ENCODE measurements around the gene UTP11. TPM values are rescaled to one million over a fixed set of nuclear protein-coding genes. Genes with fewer than 3 reads are reported as not detected.

UTP11 gene
- total RNA-seq, 1 donor from 2014 or later, result 16.5 TPM

DNA sequence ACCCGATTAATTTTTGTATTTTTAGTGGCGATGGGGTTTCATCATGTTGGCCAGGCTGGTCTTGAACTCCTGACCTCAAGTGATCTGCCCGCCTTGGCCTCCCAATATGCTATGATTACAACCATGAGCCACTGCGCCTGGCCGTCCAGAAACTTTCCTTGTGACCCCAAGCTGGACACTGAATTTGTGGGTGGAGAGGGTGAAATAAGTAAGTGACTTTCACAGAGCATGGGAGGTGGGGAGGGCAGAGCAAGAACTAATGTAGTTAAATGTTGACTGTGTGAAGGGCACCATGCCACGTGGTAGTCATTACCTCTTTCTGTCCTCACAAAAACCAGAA, 2.7 kb upstream of the UTP11 start:
- Histone ChIP-seq H3K36me3 (no peaks in the 10 kb centered on the region), H3K4me3 (no peak overlapping the region), H3K27me3 (no peaks in the 10 kb centered on the region), H3K4me1 (peaks cover 13 to 19% of the 10 kb centered on the region in 2 donors), H3K9me3 (no peaks in the 10 kb centered on the region), H3K27ac (peak overlapping the region; percentile 56 to 73)
- TF ChIP-seq, protein P1, sequence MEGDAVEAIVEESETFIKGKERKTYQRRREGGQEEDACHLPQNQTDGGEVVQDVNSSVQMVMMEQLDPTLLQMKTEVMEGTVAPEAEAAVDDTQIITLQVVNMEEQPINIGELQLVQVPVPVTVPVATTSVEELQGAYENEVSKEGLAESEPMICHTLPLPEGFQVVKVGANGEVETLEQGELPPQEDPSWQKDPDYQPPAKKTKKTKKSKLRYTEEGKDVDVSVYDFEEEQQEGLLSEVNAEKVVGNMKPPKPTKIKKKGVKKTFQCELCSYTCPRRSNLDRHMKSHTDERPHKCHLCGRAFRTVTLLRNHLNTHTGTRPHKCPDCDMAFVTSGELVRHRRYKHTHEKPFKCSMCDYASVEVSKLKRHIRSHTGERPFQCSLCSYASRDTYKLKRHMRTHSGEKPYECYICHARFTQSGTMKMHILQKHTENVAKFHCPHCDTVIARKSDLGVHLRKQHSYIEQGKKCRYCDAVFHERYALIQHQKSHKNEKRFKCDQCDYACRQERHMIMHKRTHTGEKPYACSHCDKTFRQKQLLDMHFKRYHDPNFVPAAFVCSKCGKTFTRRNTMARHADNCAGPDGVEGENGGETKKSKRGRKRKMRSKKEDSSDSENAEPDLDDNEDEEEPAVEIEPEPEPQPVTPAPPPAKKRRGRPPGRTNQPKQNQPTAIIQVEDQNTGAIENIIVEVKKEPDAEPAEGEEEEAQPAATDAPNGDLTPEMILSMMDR (IDR thresholded peaks at IDR 0.05), result no peak
- intact Hi-C loops (cut with DNase I), result loop anchor here (5.0 to 10.0 kb wide), 4 partner anchors 318 to 1555 kb away; partner anchors contain the start of genes CDCA8, DNALI1, OSCP1 and RRAGC
- DNase-seq (ENCODE audit: low spot score in 2 of 2), result no peak

- peak overlapping the region; percentile 88 to 94 for H3K27ac ChIP-seq
- intact Hi-C loops (cut with DNase I), result loop anchor here (2.0 to 10.0 kb wide), 6 partner anchors 22 to 1558 kb away; partner anchors contain the start of genes DNALI1, INPP5B, OSCP1 and POU3F1
- no peaks in the 10 kb centered on the region for H3K9me3 ChIP-seq
- no peak for DNase-seq (ENCODE audit: low spot score in 2 of 2)
- H3K27me3 ChIP-seq, result no peaks in the 10 kb centered on the region
- H3K4me3 ChIP-seq, result peak overlapping the region; percentile 75 to 79
- peaks cover 13 to 31% of the 10 kb centered on the region in 2 donors for H3K4me1 ChIP-seq
- H3K36me3 ChIP-seq, result peaks cover 7 to 22% of the 10 kb centered on the region in 2 donors
- TF ChIP-seq, protein P1 (IDR thresholded peaks at IDR 0.05), result no peak
These were observed 691 bp downstream of the UTP11 start for GRCh38 chr1:38013227-38013622.

GRCh38 chr1:38014171-38014570, 1.6 kb downstream of the UTP11 start:
- H3K4me1 ChIP-seq, result peaks cover 13 to 31% of the 10 kb centered on the region in 2 donors
- no peaks in the 10 kb centered on the region for H3K27me3 ChIP-seq
- TF ChIP-seq, protein P1 (IDR thresholded peaks at IDR 0.05), result no peak
- no peak for DNase-seq (ENCODE audit: low spot score in 2 of 2)
- peaks cover 16 to 32% of the 10 kb centered on the region in 2 donors for H3K36me3 ChIP-seq
- peak overlapping the region in 1 of 2 donors; percentile 75 for H3K4me3 ChIP-seq
- intact Hi-C loops (cut with DNase I), result loop anchor here (10.0 kb wide), 3 partner anchors 459 to 1559 kb away; partner anchors contain the start of genes DNALI1, OSCP1, RRAGC and SNIP1
- H3K9me3 ChIP-seq, result no peaks in the 10 kb centered on the region
- peak overlapping the region in 1 of 2 donors; percentile 88 for H3K27ac ChIP-seq

DNA sequence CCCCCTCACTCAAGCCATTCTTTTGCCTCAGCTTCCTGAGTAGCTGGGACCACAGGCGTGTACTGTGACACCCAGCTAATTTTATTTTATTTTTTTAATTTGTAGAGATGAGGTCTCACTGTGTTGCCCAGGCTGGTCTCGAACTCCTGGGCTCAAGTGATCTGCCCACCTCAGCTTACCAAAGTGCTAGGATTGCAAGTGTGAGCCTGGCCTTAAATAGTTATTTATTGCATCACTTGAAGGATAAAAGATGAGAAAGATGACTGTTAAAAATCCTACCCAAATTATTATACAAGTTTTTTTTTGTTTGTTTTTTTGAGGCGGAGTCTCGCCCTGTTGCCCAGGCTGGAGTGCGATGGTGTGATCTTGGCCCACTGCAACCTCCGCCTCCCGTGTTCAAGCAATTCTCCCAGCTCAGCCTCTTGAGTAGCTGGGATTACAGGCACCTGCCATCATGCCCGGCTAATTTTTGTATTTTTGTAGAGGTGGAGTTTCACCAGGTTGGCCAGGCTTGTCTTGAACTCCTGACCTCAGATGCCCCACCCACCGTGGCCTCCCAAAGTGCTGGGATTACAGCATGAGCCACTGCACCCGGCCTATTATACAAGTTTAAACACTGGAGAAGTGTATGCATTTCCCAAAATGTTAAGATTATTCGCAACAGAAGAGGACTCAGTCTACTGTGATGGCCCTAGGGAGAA, 2.3 kb downstream of the UTP11 start:
- no peaks in the 10 kb centered on the region for H3K27me3 ChIP-seq
- peaks cover 13 to 31% of the 10 kb centered on the region in 2 donors for H3K4me1 ChIP-seq
- TF ChIP-seq, protein P1 (IDR thresholded peaks at IDR 0.05), result no peak
- no peaks in the 10 kb centered on the region for H3K9me3 ChIP-seq
- peaks cover 23 to 39% of the 10 kb centered on the region in 2 donors for H3K36me3 ChIP-seq
- intact Hi-C loops (cut with DNase I), result loop anchor here (5.0 to 10.0 kb wide), 4 partner anchors 38 to 1560 kb away; partner anchors contain the start of genes DNALI1, OSCP1, RRAGC and SNIP1
- no peak overlapping the region for H3K4me3 ChIP-seq
- peak overlapping the region in 1 of 2 donors; percentile 61 for H3K27ac ChIP-seq
- no peak for DNase-seq (ENCODE audit: low spot score in 2 of 2)

GRCh38 chr1:38015978-38016725, 3.6 kb downstream of the UTP11 start:
- Histone ChIP-seq H3K36me3 (peaks cover 36 to 52% of the 10 kb centered on the region in 2 donors), H3K9me3 (no peaks in the 10 kb centered on the region), H3K27ac (peak overlapping the region; percentile 44 to 61), H3K4me1 (peaks cover 13 to 31% of the 10 kb centered on the region in 2 donors), H3K27me3 (no peaks in the 10 kb centered on the region), H3K4me3 (peak overlapping the region in 1 of 2 donors; percentile 11)
- intact Hi-C loops (cut with DNase I), result loop anchor here (5.0 to 10.0 kb wide), 4 partner anchors 39 to 1561 kb away; partner anchors contain the start of genes DNALI1, OSCP1, RRAGC and SNIP1
- TF ChIP-seq, protein P1 (IDR thresholded peaks at IDR 0.05), result no peak
- DNase-seq (ENCODE audit: low spot score in 2 of 2), result no peak
